Measurements from ENCODE around the gene MAGI1. TPM values are rescaled to one million over a fixed set of nuclear protein-coding genes. Genes with fewer than 3 reads are reported as not detected.
A peak's percentile ranks its signal among the peaks of the same experiment; 100 is the strongest.

The MAGI1 gene
- total RNA-seq, 4 donors from 2014 or later: 7.6 to 42.9 (median 37.0) TPM

- no peak for DNase-seq
- Histone ChIP-seq H3K36me3 (no peaks in the 10 kb centered on the region), H3K4me1 (no peaks in the 10 kb centered on the region), H3K4me3 (no peak overlapping the region), H3K27me3 (no peaks in the 10 kb centered on the region), H3K27ac (no peak overlapping the region), H3K9me3 (no peaks in the 10 kb centered on the region)
- TF ChIP-seq CTCF (IDR thresholded peaks at IDR 0.05): no peak
- TF ChIP-seq POLR2A (IDR thresholded peaks at IDR 0.05): no peak
- intact Hi-C loops (cut with DNase I; ENCODE audit: low total_unique reads): no loop called here
Observed at GRCh38 chr3:65739901-65740541, 298.7 kb downstream of the MAGI1 start.

GRCh38 chr3:65734792-65735191 lies 303.9 kb downstream of the MAGI1 start:
- Histone ChIP-seq H3K4me1 (no peaks in the 10 kb centered on the region), H3K36me3 (no peaks in the 10 kb centered on the region), H3K27ac (no peak overlapping the region), H3K9me3 (no peaks in the 10 kb centered on the region), H3K27me3 (no peaks in the 10 kb centered on the region), H3K4me3 (no peak overlapping the region)
- intact Hi-C loops (cut with DNase I; ENCODE audit: low total_unique reads): no loop called here
- TF ChIP-seq POLR2A (IDR thresholded peaks at IDR 0.05): no peak
- DNase-seq: no peak

GRCh38 chr3:65734382-65734781 lies 304.3 kb downstream of the MAGI1 start:
- Histone ChIP-seq H3K9me3 (no peaks in the 10 kb centered on the region), H3K27ac (no peak overlapping the region), H3K27me3 (no peaks in the 10 kb centered on the region), H3K36me3 (no peaks in the 10 kb centered on the region), H3K4me1 (no peaks in the 10 kb centered on the region), H3K4me3 (no peak overlapping the region)
- intact Hi-C loops (cut with DNase I; ENCODE audit: low total_unique reads): no loop called here
- no peak for DNase-seq
- TF ChIP-seq POLR2A (IDR thresholded peaks at IDR 0.05): no peak
- no peak for TF ChIP-seq CTCF (IDR thresholded peaks at IDR 0.05)

- Histone ChIP-seq H3K4me3 (no peak overlapping the region), H3K9me3 (no peaks in the 10 kb centered on the region), H3K4me1 (no peaks in the 10 kb centered on the region), H3K36me3 (no peaks in the 10 kb centered on the region), H3K27ac (no peak overlapping the region), H3K27me3 (no peaks in the 10 kb centered on the region)
- no peak for TF ChIP-seq POLR2A (IDR thresholded peaks at IDR 0.05)
- no peak for TF ChIP-seq CTCF (IDR thresholded peaks at IDR 0.05)
- no peak for DNase-seq
- intact Hi-C loops (cut with DNase I; ENCODE audit: low total_unique reads): no loop called here
Observed at GRCh38 chr3:65733459-65733858, 305.3 kb downstream of the MAGI1 start.

- Histone ChIP-seq H3K4me1 (no peaks in the 10 kb centered on the region), H3K9me3 (no peaks in the 10 kb centered on the region), H3K36me3 (no peaks in the 10 kb centered on the region), H3K27me3 (no peaks in the 10 kb centered on the region), H3K27ac (no peak overlapping the region), H3K4me3 (no peak overlapping the region)
- TF ChIP-seq POLR2A (IDR thresholded peaks at IDR 0.05) (no peak), CTCF (IDR thresholded peaks at IDR 0.05) (peak; percentile 67 to 76 (median 71))
- intact Hi-C loops (cut with DNase I; ENCODE audit: low total_unique reads): no loop called here
- DNase-seq: peak in 1 of 2 donors; percentile 15
Observed at GRCh38 chr3:65732051-65732935, 306.4 kb downstream of the MAGI1 start.

Measured in uterus (tissue), 4 donors.